Dendritic cell treated with granulocyte-macrophage colony-stimulating factor and Interleukin-4, amounts not matched to agents 40 ng/mL and 50 ng/mL, for 4 days (primary cell): ENCODE data around the gene LAMA4.

Experiments used
- H3K27ac Mint-ChIP-seq: one replicate; pipeline ENCODE4 v1.8.0; 2022; ENCODE audit warnings: mild to moderate bottlenecking, mixed read lengths
- H3K27me3 Mint-ChIP-seq: one replicate; pipeline ENCODE4 v1.8.0; 2022; ENCODE audit warnings: mild to moderate bottlenecking, mixed read lengths
- H3K36me3 Mint-ChIP-seq: one replicate; pipeline ENCODE4 v1.8.0; 2022; ENCODE audit warnings: low read depth, mixed read lengths
- H3K4me1 Mint-ChIP-seq: one replicate; pipeline ENCODE4 v1.8.0; 2022; ENCODE audit warnings: low read depth, mixed read lengths
- H3K4me3 Mint-ChIP-seq: one replicate; pipeline ENCODE4 v1.8.0; 2022; ENCODE audit warnings: mild to moderate bottlenecking, moderate library complexity, mixed read lengths
- H3K9me3 Mint-ChIP-seq: one replicate; pipeline ENCODE4 v1.8.0; 2022; ENCODE audit warnings: mixed read lengths
- intact Hi-C: fragments of 100-400 bp; cut with micrococcal nuclease; formaldehyde crosslinking; loops from one replicate; pipeline ENCODE4 v1.15.0; 2022

LAMA4 gene

GRCh38 chr6:112096901-112097300 is 157.5 kb downstream of the LAMA4 start:
- Mint-ChIP-seq H3K27me3 (peaks cover 7% of the 10 kb centered on the region), H3K4me1 (peaks cover 4% of the 10 kb centered on the region), H3K4me3 (no peak overlapping the region), H3K9me3 (no peaks in the 10 kb centered on the region), H3K27ac (no peak overlapping the region), H3K36me3 (no peaks in the 10 kb centered on the region)
- intact Hi-C loops, result no loop called here

DNA sequence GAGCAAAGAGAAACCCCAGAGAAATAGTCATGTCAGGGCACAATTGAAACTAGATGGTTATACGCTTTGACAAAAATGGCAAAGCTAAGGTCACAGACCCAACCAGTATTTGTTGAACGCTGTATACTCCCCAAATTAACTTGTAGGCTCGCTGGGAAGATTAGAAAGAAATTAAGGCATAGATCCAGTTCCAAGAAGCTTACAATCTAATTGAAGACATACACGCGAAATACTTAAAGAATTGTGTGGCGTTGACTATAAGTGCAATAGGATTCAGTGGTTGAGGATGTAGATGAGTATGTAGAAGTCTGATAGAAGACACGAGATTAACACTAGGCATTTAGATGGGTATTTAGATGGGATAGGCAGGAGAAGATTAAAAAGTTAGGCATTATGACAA is 166.5 kb downstream of the LAMA4 start:
- H3K9me3 Mint-ChIP-seq, result no peaks in the 10 kb centered on the region
- H3K27me3 Mint-ChIP-seq, result peaks cover 8% of the 10 kb centered on the region
- intact Hi-C loops, result loop anchor here (1.0 kb wide), 1 partner anchor 75 kb away; no protein-coding TSS in a partner anchor
- H3K36me3 Mint-ChIP-seq, result no peaks in the 10 kb centered on the region
- H3K4me3 Mint-ChIP-seq, result no peak overlapping the region
- H3K27ac Mint-ChIP-seq, result no peak overlapping the region
- peaks cover 17% of the 10 kb centered on the region for H3K4me1 Mint-ChIP-seq

- Mint-ChIP-seq H3K4me3 (no peak within 1 kb of the TSS), H3K36me3 (no peaks in the 10 kb centered on the region), H3K27ac (no peak within 1 kb of the TSS), H3K9me3 (no peaks in the 10 kb centered on the region), H3K27me3 (peaks cover 8% of the 10 kb centered on the region), H3K4me1 (peaks cover 17% of the 10 kb centered on the region)
- intact Hi-C loops, result loop anchor here (1.0 kb wide), 1 partner anchor 76 kb away; no protein-coding TSS in a partner anchor
Observed at GRCh38 chr6:112087136-112087911, 167.0 kb downstream of the LAMA4 start, which contains the start of the genes FAM229B and TUBE1. TSS of gene FAM229B (plus strand) at chr6:112087591. CDS start at chr6:112099284, 11,693 bp downstream. TSS of gene TUBE1 (minus strand) at chr6:112087482. CDS start at chr6:112087434, 48 bp downstream.

DNA sequence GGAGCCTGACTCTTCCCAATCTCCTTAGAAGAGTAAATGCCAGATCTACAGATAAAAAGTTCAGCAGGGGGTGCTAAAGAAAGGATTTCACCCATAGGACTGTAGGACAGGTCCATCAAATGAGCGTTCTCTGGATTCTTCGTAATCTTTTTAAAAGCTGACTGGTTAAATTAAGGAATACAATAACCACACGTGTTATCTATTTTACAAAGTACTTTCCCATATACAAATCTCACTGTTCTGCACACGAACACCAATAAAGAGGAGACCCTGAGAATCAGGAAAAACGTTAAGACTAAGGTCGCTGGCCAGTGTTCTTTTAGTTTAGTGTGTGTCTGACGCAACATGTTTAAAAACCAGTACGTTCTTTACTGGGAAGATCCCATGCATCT is 167.6 kb downstream of the LAMA4 start:
- Mint-ChIP-seq H3K4me3 (no peak overlapping the region), H3K27ac (no peak overlapping the region), H3K36me3 (no peaks in the 10 kb centered on the region), H3K4me1 (peaks cover 12% of the 10 kb centered on the region), H3K27me3 (peaks cover 8% of the 10 kb centered on the region), H3K9me3 (no peaks in the 10 kb centered on the region)
- intact Hi-C loops, result loop anchor here (1.0 kb wide), 1 partner anchor 77 kb away; no protein-coding TSS in a partner anchor

DNA sequence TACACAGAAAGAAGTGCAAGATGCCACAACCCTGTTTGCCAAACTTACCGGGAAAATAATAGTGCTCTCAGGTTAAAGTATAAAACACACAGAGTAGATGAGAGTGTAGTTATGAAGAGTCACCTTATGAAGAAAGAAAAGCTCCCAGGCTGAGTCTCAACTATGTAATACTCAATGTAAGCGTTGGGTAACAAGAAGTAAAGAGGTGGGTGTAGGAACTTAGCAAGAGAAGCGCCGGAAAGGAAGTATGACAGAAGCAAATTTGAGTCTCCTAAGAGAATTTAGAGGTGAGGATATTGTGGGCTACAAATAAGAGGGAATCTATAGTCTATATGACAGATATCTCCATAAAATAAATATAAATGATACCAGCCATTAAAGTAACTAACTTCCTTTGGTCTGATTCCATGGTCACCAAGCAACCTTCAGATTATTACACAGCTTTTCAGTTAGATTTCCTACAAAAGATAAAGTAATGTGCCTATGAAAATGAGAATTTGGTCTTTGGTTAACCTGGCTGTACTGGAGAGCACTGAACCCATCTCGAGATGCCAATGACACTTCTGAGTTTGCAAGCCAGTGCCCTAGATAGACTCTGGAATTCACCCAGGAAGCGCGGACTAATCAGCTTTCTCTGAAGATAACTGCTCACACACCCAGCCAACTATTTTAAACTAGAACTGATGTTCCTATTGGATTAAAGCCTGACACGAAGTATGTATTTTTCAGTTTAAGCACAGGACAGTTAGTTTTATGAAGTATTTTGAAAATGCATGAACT is 168.9 kb downstream of the LAMA4 start:
- no peaks in the 10 kb centered on the region for H3K9me3 Mint-ChIP-seq
- no peak overlapping the region for H3K4me3 Mint-ChIP-seq
- H3K4me1 Mint-ChIP-seq, result peaks cover 9% of the 10 kb centered on the region
- H3K27ac Mint-ChIP-seq, result no peak overlapping the region
- no peaks in the 10 kb centered on the region for H3K36me3 Mint-ChIP-seq
- peaks cover 8% of the 10 kb centered on the region for H3K27me3 Mint-ChIP-seq
- intact Hi-C loops, result no loop called here

- Mint-ChIP-seq H3K27me3 (no peaks in the 10 kb centered on the region), H3K4me1 (peaks cover 9% of the 10 kb centered on the region), H3K27ac (no peak overlapping the region), H3K36me3 (peaks cover 7% of the 10 kb centered on the region), H3K9me3 (no peaks in the 10 kb centered on the region), H3K4me3 (no peak overlapping the region)
- intact Hi-C loops, result no loop called here
Observed at GRCh38 chr6:112081569-112081968, 172.8 kb downstream of the LAMA4 start.

DNA sequence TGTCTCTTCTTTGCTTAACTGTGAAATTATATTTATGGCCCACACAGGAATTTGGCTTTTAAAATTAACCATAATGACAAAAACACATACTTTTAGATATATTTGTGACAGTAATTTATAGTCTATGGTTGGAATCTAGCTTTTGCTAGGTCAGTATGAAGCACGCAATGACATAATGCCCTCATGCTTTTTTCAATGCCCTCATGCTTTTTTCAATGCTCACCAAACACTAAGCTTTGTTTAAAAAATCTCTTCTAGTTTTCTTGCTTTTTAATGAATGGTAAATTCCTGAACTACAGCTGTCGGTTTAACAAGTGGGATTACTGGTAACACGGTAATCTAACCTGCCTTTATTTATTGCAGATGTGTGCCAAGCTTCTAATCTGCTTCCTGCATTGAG is 187.8 kb downstream of the LAMA4 start:
- Mint-ChIP-seq H3K4me3 (no peak overlapping the region), H3K27ac (no peak overlapping the region), H3K4me1 (no peaks in the 10 kb centered on the region), H3K36me3 (peaks cover 7% of the 10 kb centered on the region), H3K27me3 (peaks cover 4% of the 10 kb centered on the region), H3K9me3 (no peaks in the 10 kb centered on the region)
- intact Hi-C loops, result no loop called here

GRCh38 chr6:112065426-112065986 is 188.9 kb downstream of the LAMA4 start:
- peaks cover 4% of the 10 kb centered on the region for H3K27me3 Mint-ChIP-seq
- H3K27ac Mint-ChIP-seq, result no peak overlapping the region
- H3K36me3 Mint-ChIP-seq, result peaks cover 7% of the 10 kb centered on the region
- H3K4me1 Mint-ChIP-seq, result no peaks in the 10 kb centered on the region
- intact Hi-C loops, result no loop called here
- H3K9me3 Mint-ChIP-seq, result no peaks in the 10 kb centered on the region
- no peak overlapping the region for H3K4me3 Mint-ChIP-seq

DNA sequence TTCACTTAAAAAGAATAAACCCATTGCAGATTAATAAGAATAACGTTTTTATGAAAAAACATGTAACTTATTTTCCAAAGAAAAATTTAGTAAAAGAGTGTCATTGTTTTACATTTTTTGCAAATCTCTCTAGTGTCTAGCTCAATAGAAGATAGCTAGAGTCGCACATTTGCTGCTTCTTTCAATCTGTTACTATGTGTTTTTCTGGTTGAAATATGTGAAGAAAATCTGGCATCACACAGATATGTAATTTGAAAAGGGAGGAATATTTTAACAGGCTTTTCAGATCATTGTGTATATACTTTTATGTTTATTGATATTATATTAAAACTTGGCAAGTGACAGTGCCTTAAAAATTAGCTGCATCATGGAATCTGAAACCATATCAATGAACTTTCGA is 191.4 kb downstream of the LAMA4 start:
- no peaks in the 10 kb centered on the region for H3K9me3 Mint-ChIP-seq
- no peak overlapping the region for H3K27ac Mint-ChIP-seq
- H3K4me1 Mint-ChIP-seq, result no peaks in the 10 kb centered on the region
- intact Hi-C loops, result no loop called here
- no peak overlapping the region for H3K4me3 Mint-ChIP-seq
- peaks cover 4% of the 10 kb centered on the region for H3K27me3 Mint-ChIP-seq
- H3K36me3 Mint-ChIP-seq, result no peaks in the 10 kb centered on the region

DNA sequence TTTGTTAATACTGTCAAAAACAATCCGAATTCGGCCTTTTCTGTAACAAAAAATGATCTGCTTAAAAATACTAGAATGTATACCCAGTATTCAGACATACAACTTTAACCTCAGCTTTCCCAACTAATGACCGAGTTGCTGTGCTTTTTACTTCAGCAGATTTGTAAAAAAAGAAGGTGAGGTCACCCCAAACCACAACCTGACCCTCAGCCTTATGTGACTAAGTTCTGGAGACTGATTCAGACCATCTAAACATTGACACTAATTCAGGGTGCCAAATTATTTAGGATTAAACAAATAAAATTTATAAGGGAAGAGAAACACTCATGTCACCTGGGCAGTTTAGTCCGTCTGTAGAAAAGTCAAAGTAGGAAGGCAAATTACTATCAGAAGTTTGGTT is 192.8 kb downstream of the LAMA4 start:
- H3K4me1 Mint-ChIP-seq, result no peaks in the 10 kb centered on the region
- no peak overlapping the region for H3K27ac Mint-ChIP-seq
- intact Hi-C loops, result no loop called here
- peaks cover 4% of the 10 kb centered on the region for H3K27me3 Mint-ChIP-seq
- no peaks in the 10 kb centered on the region for H3K9me3 Mint-ChIP-seq
- no peaks in the 10 kb centered on the region for H3K36me3 Mint-ChIP-seq
- H3K4me3 Mint-ChIP-seq, result no peak overlapping the region
